Measurements from ENCODE around the gene CTDSPL.

CTDSPL gene

GRCh38 chr3:37945156-37945806 is 83.6 kb downstream of the CTDSPL start:
- no peak for DNase-seq

GRCh38 chr3:37945807-37946530 is 84.3 kb downstream of the CTDSPL start:
- no peak for DNase-seq

GRCh38 chr3:37946531-37946889 is 84.8 kb downstream of the CTDSPL start:
- DNase-seq = no peak

GRCh38 chr3:37949866-37950265 is 88.2 kb downstream of the CTDSPL start:
- DNase-seq = no peak

GRCh38 chr3:37952564-37952963 is 90.9 kb downstream of the CTDSPL start:
- DNase-seq = no peak

GRCh38 chr3:37953226-37953625 is 91.5 kb downstream of the CTDSPL start:
- no peak for DNase-seq

- no peak for DNase-seq
Observed at GRCh38 chr3:37953707-37954394, 92.2 kb downstream of the CTDSPL start.

GRCh38 chr3:37954881-37955280 is 93.2 kb downstream of the CTDSPL start:
- no peak for DNase-seq

GRCh38 chr3:37955918-37956707 is 94.4 kb downstream of the CTDSPL start:
- DNase-seq = no peak

GRCh38 chr3:37956723-37957538 is 95.3 kb downstream of the CTDSPL start:
- no peak for DNase-seq

- DNase-seq = no peak
Observed at GRCh38 chr3:37957539-37957936, 95.9 kb downstream of the CTDSPL start.

GRCh38 chr3:37961622-37962431 is 100.1 kb downstream of the CTDSPL start:
- no peak for DNase-seq

GRCh38 chr3:37963016-37963415 is 101.3 kb downstream of the CTDSPL start:
- no peak for DNase-seq

GRCh38 chr3:37963635-37964034 is 102.0 kb downstream of the CTDSPL start:
- no peak for DNase-seq

GRCh38 chr3:37964146-37964545 is 102.5 kb downstream of the CTDSPL start:
- DNase-seq = no peak

GRCh38 chr3:37964716-37965115 is 103.0 kb downstream of the CTDSPL start:
- no peak for DNase-seq

- DNase-seq = peak; percentile 44
Observed at GRCh38 chr3:37967260-37967881, 105.7 kb downstream of the CTDSPL start.

- DNase-seq = no peak
Observed at GRCh38 chr3:37968199-37968598, 106.5 kb downstream of the CTDSPL start.

- no peak for DNase-seq
Observed at GRCh38 chr3:37968813-37969595, 107.3 kb downstream of the CTDSPL start.

GRCh38 chr3:37969596-37970100 is 108.0 kb downstream of the CTDSPL start:
- no peak for DNase-seq
